Measurements from ENCODE around the gene DIP2C.
A peak's percentile ranks its signal among the peaks of the same experiment; 100 is the strongest.

DIP2C gene

GRCh38 chr10:593421-593820 is 96.0 kb downstream of the DIP2C start:
- Histone ChIP-seq H3K4me3 (ENCODE audit: low read depth, low read length) (no peak overlapping the region), H3K9ac (ENCODE audit: low read length) (no peak overlapping the region), H4K12ac (ENCODE audit: low read depth, low read length) (no peak overlapping the region), H2BK12ac (ENCODE audit: low read length) (no peak overlapping the region), H3K27me3 (ENCODE audit: insufficient read depth, low read length) (no peaks in the 10 kb centered on the region), H3K79me2 (ENCODE audit: control insufficient read depth, insufficient read depth, low read length, poor library complexity) (peaks cover 4% of the 10 kb centered on the region), H4K91ac (ENCODE audit: low read depth, low read length) (no peak overlapping the region), H3K9me3 (ENCODE audit: insufficient read depth, low read depth, low read length) (no peaks in the 10 kb centered on the region), H3K4me2 (ENCODE audit: low read length) (no peak overlapping the region), H3K36me3 (ENCODE audit: control insufficient read depth in 1 of 2, insufficient read depth in 2 of 2, low read length in 2 of 2) (peaks cover 2% of the 10 kb centered on the region in 2 experiments), H3K4ac (ENCODE audit: low read depth, low read length) (no peak overlapping the region), H2BK120ac (ENCODE audit: insufficient read depth, low read length, poor library complexity) (no peak overlapping the region), H3K79me1 (ENCODE audit: low read length) (peaks cover 11% of the 10 kb centered on the region), H3K4me1 (ENCODE audit: control insufficient read depth in 1 of 2, insufficient read depth in 2 of 2, low read length in 2 of 2) (peaks cover 8 to 12% of the 10 kb centered on the region in 2 experiments), H2BK5ac (ENCODE audit: low read depth, low read length, poor library complexity) (no peak overlapping the region), H2AFZ (ENCODE audit: insufficient read depth, low read length, poor library complexity) (no peak overlapping the region), H3K23ac (ENCODE audit: low read length) (no peak overlapping the region), H2AK5ac (ENCODE audit: low read length) (no peak overlapping the region), H3K18ac (ENCODE audit: low read length) (peak overlapping the region; percentile 37), H3K27ac (ENCODE audit: low read depth, low read length) (no peak overlapping the region), H3K14ac (ENCODE audit: low read length) (no peak overlapping the region), H4K8ac (ENCODE audit: low read depth, low read length) (no peak overlapping the region)
- DNase-seq = no peak
- WGBS (ENCODE audit: extremely low coverage, insufficient coverage, insufficient read length) = no CpG with 5 or more reads among the region's 15 CpGs

GRCh38 chr10:593016-593415 is 96.5 kb downstream of the DIP2C start:
- H3K79me2 ChIP-seq (ENCODE audit: control insufficient read depth, insufficient read depth, low read length, poor library complexity) = peaks cover 3% of the 10 kb centered on the region
- H2BK5ac ChIP-seq (ENCODE audit: low read depth, low read length, poor library complexity) = no peak overlapping the region
- H3K4me1 ChIP-seq (ENCODE audit: control insufficient read depth in 1 of 2, insufficient read depth in 2 of 2, low read length in 2 of 2) = peaks cover 4 to 10% of the 10 kb centered on the region in 2 experiments
- H3K4me3 ChIP-seq (ENCODE audit: low read depth, low read length) = no peak overlapping the region
- no peak overlapping the region for H2AFZ ChIP-seq (ENCODE audit: insufficient read depth, low read length, poor library complexity)
- H3K14ac ChIP-seq (ENCODE audit: low read length) = no peak overlapping the region
- H3K4ac ChIP-seq (ENCODE audit: low read depth, low read length) = no peak overlapping the region
- H3K18ac ChIP-seq (ENCODE audit: low read length) = no peak overlapping the region
- H4K8ac ChIP-seq (ENCODE audit: low read depth, low read length) = no peak overlapping the region
- H3K9ac ChIP-seq (ENCODE audit: low read length) = no peak overlapping the region
- no peak for DNase-seq
- H3K79me1 ChIP-seq (ENCODE audit: low read length) = peaks cover 8% of the 10 kb centered on the region
- H2AK5ac ChIP-seq (ENCODE audit: low read length) = no peak overlapping the region
- WGBS (ENCODE audit: extremely low coverage, insufficient coverage, insufficient read length) = no CpG with 5 or more reads among the region's 7 CpGs
- no peak overlapping the region for H4K91ac ChIP-seq (ENCODE audit: low read depth, low read length)
- no peak overlapping the region for H3K4me2 ChIP-seq (ENCODE audit: low read length)
- H4K12ac ChIP-seq (ENCODE audit: low read depth, low read length) = no peak overlapping the region
- H3K27ac ChIP-seq (ENCODE audit: low read depth, low read length) = no peak overlapping the region
- no peak overlapping the region for H2BK12ac ChIP-seq (ENCODE audit: low read length)
- no peaks in the 10 kb centered on the region for H3K27me3 ChIP-seq (ENCODE audit: insufficient read depth, low read length)
- no peak overlapping the region for H3K23ac ChIP-seq (ENCODE audit: low read length)
- H3K9me3 ChIP-seq (ENCODE audit: insufficient read depth, low read depth, low read length) = no peaks in the 10 kb centered on the region
- H3K36me3 ChIP-seq (ENCODE audit: control insufficient read depth in 1 of 2, insufficient read depth in 2 of 2, low read length in 2 of 2) = peaks cover 2% of the 10 kb centered on the region in 2 experiments
- no peak overlapping the region for H2BK120ac ChIP-seq (ENCODE audit: insufficient read depth, low read length, poor library complexity)

GRCh38 chr10:591646-592045 is 97.8 kb downstream of the DIP2C start:
- Histone ChIP-seq H4K8ac (ENCODE audit: low read depth, low read length) (no peak overlapping the region), H4K91ac (ENCODE audit: low read depth, low read length) (no peak overlapping the region), H3K36me3 (ENCODE audit: control insufficient read depth in 1 of 2, insufficient read depth in 2 of 2, low read length in 2 of 2) (peaks cover 2% of the 10 kb centered on the region in 2 experiments), H3K79me2 (ENCODE audit: control insufficient read depth, insufficient read depth, low read length, poor library complexity) (no peaks in the 10 kb centered on the region), H3K9me3 (ENCODE audit: insufficient read depth, low read depth, low read length) (no peaks in the 10 kb centered on the region), H2BK5ac (ENCODE audit: low read depth, low read length, poor library complexity) (no peak overlapping the region), H3K23ac (ENCODE audit: low read length) (no peak overlapping the region), H3K14ac (ENCODE audit: low read length) (no peak overlapping the region), H3K9ac (ENCODE audit: low read length) (no peak overlapping the region), H2BK12ac (ENCODE audit: low read length) (no peak overlapping the region), H3K18ac (ENCODE audit: low read length) (no peak overlapping the region), H3K4ac (ENCODE audit: low read depth, low read length) (no peak overlapping the region), H3K27ac (ENCODE audit: low read depth, low read length) (no peak overlapping the region), H2BK120ac (ENCODE audit: insufficient read depth, low read length, poor library complexity) (no peak overlapping the region), H2AFZ (ENCODE audit: insufficient read depth, low read length, poor library complexity) (no peak overlapping the region), H3K4me3 (ENCODE audit: low read depth, low read length) (no peak overlapping the region), H3K79me1 (ENCODE audit: low read length) (no peaks in the 10 kb centered on the region), H3K4me1 (ENCODE audit: control insufficient read depth in 1 of 2, insufficient read depth in 2 of 2, low read length in 2 of 2) (peaks cover 0 to 6% of the 10 kb centered on the region in 2 experiments), H2AK5ac (ENCODE audit: low read length) (no peak overlapping the region), H3K4me2 (ENCODE audit: low read length) (peak overlapping the region; percentile 10), H4K12ac (ENCODE audit: low read depth, low read length) (no peak overlapping the region), H3K27me3 (ENCODE audit: insufficient read depth, low read length) (no peaks in the 10 kb centered on the region)
- WGBS (ENCODE audit: extremely low coverage, insufficient coverage, insufficient read length) = no CpG with 5 or more reads among the region's 11 CpGs
- no peak for DNase-seq

GRCh38 chr10:590721-591120 is 98.7 kb downstream of the DIP2C start:
- Histone ChIP-seq H3K9ac (ENCODE audit: low read length) (no peak overlapping the region), H3K23ac (ENCODE audit: low read length) (no peak overlapping the region), H3K79me1 (ENCODE audit: low read length) (no peaks in the 10 kb centered on the region), H2AFZ (ENCODE audit: insufficient read depth, low read length, poor library complexity) (no peak overlapping the region), H3K4ac (ENCODE audit: low read depth, low read length) (no peak overlapping the region), H3K4me3 (ENCODE audit: low read depth, low read length) (no peak overlapping the region), H2AK5ac (ENCODE audit: low read length) (no peak overlapping the region), H3K14ac (ENCODE audit: low read length) (no peak overlapping the region), H3K79me2 (ENCODE audit: control insufficient read depth, insufficient read depth, low read length, poor library complexity) (no peaks in the 10 kb centered on the region), H2BK12ac (ENCODE audit: low read length) (no peak overlapping the region), H4K8ac (ENCODE audit: low read depth, low read length) (no peak overlapping the region), H3K4me2 (ENCODE audit: low read length) (no peak overlapping the region), H2BK5ac (ENCODE audit: low read depth, low read length, poor library complexity) (no peak overlapping the region), H4K12ac (ENCODE audit: low read depth, low read length) (no peak overlapping the region), H2BK120ac (ENCODE audit: insufficient read depth, low read length, poor library complexity) (no peak overlapping the region), H3K27ac (ENCODE audit: low read depth, low read length) (no peak overlapping the region), H3K18ac (ENCODE audit: low read length) (no peak overlapping the region), H3K27me3 (ENCODE audit: insufficient read depth, low read length) (no peaks in the 10 kb centered on the region), H4K91ac (ENCODE audit: low read depth, low read length) (no peak overlapping the region), H3K36me3 (ENCODE audit: control insufficient read depth in 1 of 2, insufficient read depth in 2 of 2, low read length in 2 of 2) (peaks cover 2% of the 10 kb centered on the region in 2 experiments), H3K4me1 (ENCODE audit: control insufficient read depth in 1 of 2, insufficient read depth in 2 of 2, low read length in 2 of 2) (peaks cover 0 to 6% of the 10 kb centered on the region in 2 experiments), H3K9me3 (ENCODE audit: insufficient read depth, low read depth, low read length) (no peaks in the 10 kb centered on the region)
- WGBS (ENCODE audit: extremely low coverage, insufficient coverage, insufficient read length) = no CpG with 5 or more reads among the region's 10 CpGs
- DNase-seq = no peak

All from trophoblast cell (in vitro differentiated cells and primary cell).